KOPT-K1 (cell line): Measurements from ENCODE around the gene SYCE1.
"Not testable (repeated sequence)": the region's sequence is repeated elsewhere in the genome, so short reads cannot be mapped to it uniquely, and the experiment has no call there.

Source experiments
- H3K27ac ChIP-seq: fragments of 200-600 bp; sonication (generic); 2 replicates; pipeline ENCODE4 v1.5.1; 2016; ENCODE audit warnings: antibody characterized with exemption, mild to moderate bottlenecking, low read depth, low read length; ENCODE audit not compliant: poor library complexity, severe bottlenecking
- H3K36me3 ChIP-seq: fragments of 200-600 bp; sonication (generic); 2 replicates; pipeline ENCODE4 v1.5.1; 2017; ENCODE audit warnings: antibody characterized with exemption, mild to moderate bottlenecking, low read length, moderate library complexity; ENCODE audit not compliant: insufficient read depth
- H3K9me3 ChIP-seq: fragments of 200-600 bp; sonication (generic); 2 replicates; pipeline ENCODE4 v1.5.1; 2017; ENCODE audit warnings: antibody characterized with exemption, low read length, mild to moderate bottlenecking; ENCODE audit not compliant: insufficient read depth, poor library complexity, severe bottlenecking

Gene SYCE1

GRCh38 chr10:133532871-133533270, 32.5 kb downstream of the SYCE1 start:
- Histone ChIP-seq H3K36me3 (no peaks in the 10 kb centered on the region), H3K27ac (no peak overlapping the region), H3K9me3 (no peaks in the 10 kb centered on the region)

GRCh38 chr10:133530506-133530905, 34.9 kb downstream of the SYCE1 start:
- no peak overlapping the region for H3K27ac ChIP-seq
- no peaks in the 10 kb centered on the region for H3K36me3 ChIP-seq
- no peaks in the 10 kb centered on the region for H3K9me3 ChIP-seq

GRCh38 chr10:133529576-133529946, 35.8 kb downstream of the SYCE1 start:
- H3K36me3 ChIP-seq = no peaks in the 10 kb centered on the region
- no peak overlapping the region for H3K27ac ChIP-seq

GRCh38 chr10:133528845-133529575, 36.4 kb downstream of the SYCE1 start:
- no peak overlapping the region for H3K27ac ChIP-seq
- H3K36me3 ChIP-seq = no peaks in the 10 kb centered on the region
- peaks cover 3% of the 10 kb centered on the region for H3K9me3 ChIP-seq

More at GRCh38 chr10:133529576-133529946, 35.8 kb downstream of the SYCE1 start:
- H3K9me3 ChIP-seq = no peaks in the 10 kb centered on the region

- peaks cover 9% of the 10 kb centered on the region for H3K9me3 ChIP-seq
- no peaks in the 10 kb centered on the region for H3K36me3 ChIP-seq
- no peak overlapping the region for H3K27ac ChIP-seq
Observed at GRCh38 chr10:133528296-133528844, 37.0 kb downstream of the SYCE1 start.

GRCh38 chr10:133527771-133528271, 37.6 kb downstream of the SYCE1 start:
- peaks cover 14% of the 10 kb centered on the region for H3K9me3 ChIP-seq
- H3K27ac ChIP-seq = no peak overlapping the region
- no peaks in the 10 kb centered on the region for H3K36me3 ChIP-seq

- Histone ChIP-seq H3K27ac (no peak within 1 kb of the TSS), H3K36me3 (no peaks in the 10 kb centered on the region), H3K9me3 (peaks cover 18% of the 10 kb centered on the region)
Observed at GRCh38 chr10:133526957-133527588, 38.3 kb downstream of the SYCE1 start, which contains the start of gene CYP2E1. Gene CYP2E1 (plus strand): TSS chr10:133527363. CDS start chr10:133527396, 33 bp downstream.

- H3K9me3 ChIP-seq = peaks cover 18% of the 10 kb centered on the region
- H3K27ac ChIP-seq = no peak overlapping the region
- no peaks in the 10 kb centered on the region for H3K36me3 ChIP-seq
Observed at GRCh38 chr10:133525444-133525843, 39.9 kb downstream of the SYCE1 start.

- Histone ChIP-seq H3K36me3 (no peaks in the 10 kb centered on the region), H3K27ac (no peak overlapping the region), H3K9me3 (peaks cover 18% of the 10 kb centered on the region)
Observed at GRCh38 chr10:133523631-133524203, 41.7 kb downstream of the SYCE1 start.

- no peaks in the 10 kb centered on the region for H3K36me3 ChIP-seq
- peaks cover 30% of the 10 kb centered on the region for H3K9me3 ChIP-seq
- peak overlapping the region; percentile 52 for H3K27ac ChIP-seq
Observed at GRCh38 chr10:133520193-133520738, 45.1 kb downstream of the SYCE1 start.

- not testable (repeated sequence) for H3K27ac ChIP-seq, H3K36me3 ChIP-seq
- H3K9me3 ChIP-seq = peaks cover 22% of the 10 kb centered on the region
Observed at GRCh38 chr10:133518517-133518916, 46.9 kb downstream of the SYCE1 start.

- no peak overlapping the region for H3K27ac ChIP-seq
- H3K9me3 ChIP-seq = peaks cover 12% of the 10 kb centered on the region
Observed at GRCh38 chr10:133516057-133516456, 49.3 kb downstream of the SYCE1 start.

GRCh38 chr10:133515471-133515870, 49.9 kb downstream of the SYCE1 start:
- Histone ChIP-seq H3K36me3 (no peaks in the 10 kb centered on the region), H3K9me3 (peaks cover 12% of the 10 kb centered on the region), H3K27ac (no peak overlapping the region)

More at GRCh38 chr10:133516057-133516456, 49.3 kb downstream of the SYCE1 start:
- no peaks in the 10 kb centered on the region for H3K36me3 ChIP-seq

GRCh38 chr10:133511907-133512528, 53.4 kb downstream of the SYCE1 start:
- Histone ChIP-seq H3K9me3 (peaks cover 21% of the 10 kb centered on the region), H3K36me3 (no peaks in the 10 kb centered on the region; the same call in 1 of the 2 replicates), H3K27ac (no peak overlapping the region)
